Endothelial cell of umbilical vein (primary cell): ENCODE results near the gene CTU1.

ENCODE experiments used
- EZH2 ChIP-seq: IDR thresholded peaks from 2 replicates; pipeline ENCODE4 v1.6.1; 2012; ENCODE audit warnings: borderline replicate concordance, low read depth, mild to moderate bottlenecking, moderate library complexity, low read length, inconsistent platforms; ENCODE audit not compliant: severe bottlenecking
- MYC ChIP-seq: IDR thresholded peaks from one replicate; pipeline ENCODE4 v1.6.1; 2011; ENCODE audit warnings: mild to moderate bottlenecking, low read depth, low read length
- POLR2A ChIP-seq: IDR thresholded peaks from 2 replicates; pipeline ENCODE4 v1.6.1; 2012; ENCODE audit warnings: low read depth, mild to moderate bottlenecking, control low read depth, low read length
- POLR2AphosphoS5 ChIP-seq: IDR thresholded peaks from 2 replicates; pipeline ENCODE4 v1.6.1; 2012; ENCODE audit warnings: low read depth, mild to moderate bottlenecking, control low read depth, low read length, moderate library complexity; ENCODE audit not compliant: insufficient read depth
- TF ChIP-seq, protein P1 (sequence below), 2 donors: IDR thresholded peaks; 1 replicate in 1 of 2; 2 replicates in 1 of 2; pipeline ENCODE4 v1.5.1; 2011; ENCODE audit warnings: low read length in 2 of 2, mild to moderate bottlenecking in 2 of 2, moderate library complexity in 2 of 2, control low read depth in 1 of 2, inconsistent platforms in 1 of 2, low read depth in 1 of 2; ENCODE audit not compliant: insufficient read depth in 1 of 2; ENCODE audit errors: extremely low read depth in 1 of 2
- TF ChIP-seq, protein P2 (sequence below): IDR thresholded peaks from 2 replicates; pipeline ENCODE4 v1.6.1; 2011; ENCODE audit not compliant: insufficient read depth, insufficient read length

DNA sequence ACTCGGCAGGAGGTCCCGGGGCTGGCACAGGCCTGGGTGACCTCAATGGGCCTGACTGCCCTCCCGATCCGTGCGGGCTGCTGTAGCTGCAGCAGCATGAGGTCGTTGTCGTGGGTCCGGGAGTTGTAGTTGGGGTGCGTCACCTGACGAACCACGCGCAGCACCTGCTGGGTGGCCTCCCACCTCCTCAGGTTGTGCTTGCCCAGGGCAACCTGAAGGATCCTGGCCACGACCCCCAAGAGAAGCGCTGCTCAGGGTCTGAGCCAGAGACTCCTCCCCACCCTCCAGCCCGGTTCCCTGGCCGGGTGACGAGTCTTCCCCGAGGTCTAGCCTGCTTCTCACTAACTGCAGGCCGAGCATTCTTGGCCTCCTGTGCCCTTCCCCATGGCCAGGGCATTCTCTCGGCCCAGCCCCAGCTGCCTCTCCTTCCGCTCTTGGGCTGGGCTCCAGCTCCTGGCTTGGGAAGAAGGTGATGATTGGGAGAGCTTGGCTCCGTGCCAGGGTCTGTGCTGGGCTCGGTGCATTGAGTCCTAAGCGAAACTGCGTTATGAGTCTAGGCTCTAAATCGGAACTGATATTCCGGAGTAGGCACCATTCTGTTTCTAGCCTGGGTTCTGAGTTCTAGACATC, 28.6 kb downstream of the CTU1 start:
- TF ChIP-seq, protein P1, sequence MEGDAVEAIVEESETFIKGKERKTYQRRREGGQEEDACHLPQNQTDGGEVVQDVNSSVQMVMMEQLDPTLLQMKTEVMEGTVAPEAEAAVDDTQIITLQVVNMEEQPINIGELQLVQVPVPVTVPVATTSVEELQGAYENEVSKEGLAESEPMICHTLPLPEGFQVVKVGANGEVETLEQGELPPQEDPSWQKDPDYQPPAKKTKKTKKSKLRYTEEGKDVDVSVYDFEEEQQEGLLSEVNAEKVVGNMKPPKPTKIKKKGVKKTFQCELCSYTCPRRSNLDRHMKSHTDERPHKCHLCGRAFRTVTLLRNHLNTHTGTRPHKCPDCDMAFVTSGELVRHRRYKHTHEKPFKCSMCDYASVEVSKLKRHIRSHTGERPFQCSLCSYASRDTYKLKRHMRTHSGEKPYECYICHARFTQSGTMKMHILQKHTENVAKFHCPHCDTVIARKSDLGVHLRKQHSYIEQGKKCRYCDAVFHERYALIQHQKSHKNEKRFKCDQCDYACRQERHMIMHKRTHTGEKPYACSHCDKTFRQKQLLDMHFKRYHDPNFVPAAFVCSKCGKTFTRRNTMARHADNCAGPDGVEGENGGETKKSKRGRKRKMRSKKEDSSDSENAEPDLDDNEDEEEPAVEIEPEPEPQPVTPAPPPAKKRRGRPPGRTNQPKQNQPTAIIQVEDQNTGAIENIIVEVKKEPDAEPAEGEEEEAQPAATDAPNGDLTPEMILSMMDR (IDR thresholded peaks at IDR 0.05; ENCODE audit: extremely low read depth in 1 of 2, insufficient read depth in 1 of 2, low read depth in 1 of 2, low read length in 2 of 2): no peak
- no peak for TF ChIP-seq EZH2
- no peak for TF ChIP-seq MYC
- TF ChIP-seq POLR2A: no peak
- no peak for TF ChIP-seq POLR2AphosphoS5
- TF ChIP-seq, protein P2, sequence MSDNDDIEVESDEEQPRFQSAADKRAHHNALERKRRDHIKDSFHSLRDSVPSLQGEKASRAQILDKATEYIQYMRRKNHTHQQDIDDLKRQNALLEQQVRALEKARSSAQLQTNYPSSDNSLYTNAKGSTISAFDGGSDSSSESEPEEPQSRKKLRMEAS: no peak
